ENCODE measurements around the gene PCBP3. TPM values are rescaled to one million over a fixed set of nuclear protein-coding genes. Genes with fewer than 3 reads are reported as not detected.
"Not testable (repeated sequence)": the region's sequence is repeated elsewhere in the genome, so short reads cannot be mapped to it uniquely, and the experiment has no call there.

The PCBP3 gene
- total RNA-seq, 1 donor from 2014 or later, result not detected

GRCh38 chr21:45892916-45893739, 249.6 kb downstream of the PCBP3 start:
- no peak overlapping the region for H3K27ac ChIP-seq (ENCODE audit: low read depth, low read length)
- no peak overlapping the region for H3K9ac ChIP-seq (ENCODE audit: low read depth in 1 of 3, low read length in 3 of 3)
- no peaks in the 10 kb centered on the region for H3K36me3 ChIP-seq (ENCODE audit: control insufficient read depth in 3 of 3, insufficient read depth in 3 of 3, low read length in 3 of 3)
- H3K4me3 ChIP-seq (ENCODE audit: low read length in 3 of 3), result no peak overlapping the region
- H3K27me3 ChIP-seq (ENCODE audit: control insufficient read depth in 3 of 3, insufficient read depth in 3 of 3, low read length in 3 of 3), result peaks cover 19 to 64% (median 44%) of the 10 kb centered on the region in 3 donors
- no peaks in the 10 kb centered on the region for H3K9me3 ChIP-seq (ENCODE audit: control insufficient read depth in 3 of 3, low read length in 3 of 3)
- H3K4me1 ChIP-seq (ENCODE audit: control insufficient read depth in 3 of 3, insufficient read depth in 3 of 3, low read length in 3 of 3), result peaks cover 3 to 9% (median 8%) of the 10 kb centered on the region in 3 donors

GRCh38 chr21:45893740-45894449, 250.4 kb downstream of the PCBP3 start:
- H3K4me3 ChIP-seq (ENCODE audit: low read length in 3 of 3), result no peak overlapping the region
- peaks cover 3 to 9% (median 8%) of the 10 kb centered on the region in 3 donors for H3K4me1 ChIP-seq (ENCODE audit: control insufficient read depth in 3 of 3, insufficient read depth in 3 of 3, low read length in 3 of 3)

DNA sequence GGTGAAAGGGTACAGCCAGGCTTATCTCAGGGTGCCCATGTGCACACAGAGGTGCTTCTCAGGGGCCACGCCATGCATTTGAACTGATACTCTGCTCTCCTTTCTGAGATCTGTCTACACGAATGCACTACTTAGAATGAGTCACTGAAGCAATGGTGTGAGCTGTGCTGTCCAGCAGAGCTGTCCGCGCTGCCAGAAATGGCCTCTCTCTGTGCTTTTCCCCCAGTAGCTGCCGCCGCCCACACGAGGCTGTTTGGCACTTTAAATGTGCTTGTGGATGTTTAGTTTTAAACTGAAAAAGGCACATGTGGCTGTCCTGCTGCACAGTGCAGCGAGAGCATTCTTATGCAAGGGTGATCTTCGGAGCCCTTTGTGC, 250.9 kb downstream of the PCBP3 start:
- no peak overlapping the region for H3K4me3 ChIP-seq (ENCODE audit: low read length in 3 of 3)
- H3K27ac ChIP-seq (ENCODE audit: low read depth, low read length), result no peak overlapping the region
- peaks cover 3 to 8% (median 8%) of the 10 kb centered on the region in 3 donors for H3K4me1 ChIP-seq (ENCODE audit: control insufficient read depth in 3 of 3, insufficient read depth in 3 of 3, low read length in 3 of 3)
- no peaks in the 10 kb centered on the region for H3K36me3 ChIP-seq (ENCODE audit: control insufficient read depth in 3 of 3, insufficient read depth in 3 of 3, low read length in 3 of 3)
- H3K9ac ChIP-seq (ENCODE audit: low read depth in 1 of 3, low read length in 3 of 3), result no peak overlapping the region
- peaks cover 21 to 53% (median 39%) of the 10 kb centered on the region in 3 donors for H3K27me3 ChIP-seq (ENCODE audit: control insufficient read depth in 3 of 3, insufficient read depth in 3 of 3, low read length in 3 of 3)
- H3K9me3 ChIP-seq (ENCODE audit: control insufficient read depth in 3 of 3, low read length in 3 of 3), result no peaks in the 10 kb centered on the region

More at GRCh38 chr21:45893740-45894449, 250.4 kb downstream of the PCBP3 start:
- peaks cover 21 to 58% (median 40%) of the 10 kb centered on the region in 3 donors for H3K27me3 ChIP-seq (ENCODE audit: control insufficient read depth in 3 of 3, insufficient read depth in 3 of 3, low read length in 3 of 3)
- no peaks in the 10 kb centered on the region for H3K9me3 ChIP-seq (ENCODE audit: control insufficient read depth in 3 of 3, low read length in 3 of 3)
- H3K36me3 ChIP-seq (ENCODE audit: control insufficient read depth in 3 of 3, insufficient read depth in 3 of 3, low read length in 3 of 3), result no peaks in the 10 kb centered on the region
- H3K9ac ChIP-seq (ENCODE audit: low read depth in 1 of 3, low read length in 3 of 3), result peak overlapping the region in 1 of 3 donors; percentile 16
- H3K27ac ChIP-seq (ENCODE audit: low read depth, low read length), result no peak overlapping the region

GRCh38 chr21:45894906-45895777, 251.6 kb downstream of the PCBP3 start:
- Histone ChIP-seq H3K4me3 (ENCODE audit: low read length in 3 of 3) (no peak overlapping the region), H3K27ac (ENCODE audit: low read depth, low read length) (no peak overlapping the region), H3K36me3 (ENCODE audit: control insufficient read depth in 3 of 3, insufficient read depth in 3 of 3, low read length in 3 of 3) (no peaks in the 10 kb centered on the region), H3K27me3 (ENCODE audit: control insufficient read depth in 3 of 3, insufficient read depth in 3 of 3, low read length in 3 of 3) (peaks cover 14 to 46% (median 42%) of the 10 kb centered on the region in 3 donors), H3K4me1 (ENCODE audit: control insufficient read depth in 3 of 3, insufficient read depth in 3 of 3, low read length in 3 of 3) (peaks cover 0 to 8% (median 7%) of the 10 kb centered on the region in 3 donors), H3K9ac (ENCODE audit: low read depth in 1 of 3, low read length in 3 of 3) (no peak overlapping the region), H3K9me3 (ENCODE audit: control insufficient read depth in 3 of 3, low read length in 3 of 3) (no peaks in the 10 kb centered on the region)

DNA sequence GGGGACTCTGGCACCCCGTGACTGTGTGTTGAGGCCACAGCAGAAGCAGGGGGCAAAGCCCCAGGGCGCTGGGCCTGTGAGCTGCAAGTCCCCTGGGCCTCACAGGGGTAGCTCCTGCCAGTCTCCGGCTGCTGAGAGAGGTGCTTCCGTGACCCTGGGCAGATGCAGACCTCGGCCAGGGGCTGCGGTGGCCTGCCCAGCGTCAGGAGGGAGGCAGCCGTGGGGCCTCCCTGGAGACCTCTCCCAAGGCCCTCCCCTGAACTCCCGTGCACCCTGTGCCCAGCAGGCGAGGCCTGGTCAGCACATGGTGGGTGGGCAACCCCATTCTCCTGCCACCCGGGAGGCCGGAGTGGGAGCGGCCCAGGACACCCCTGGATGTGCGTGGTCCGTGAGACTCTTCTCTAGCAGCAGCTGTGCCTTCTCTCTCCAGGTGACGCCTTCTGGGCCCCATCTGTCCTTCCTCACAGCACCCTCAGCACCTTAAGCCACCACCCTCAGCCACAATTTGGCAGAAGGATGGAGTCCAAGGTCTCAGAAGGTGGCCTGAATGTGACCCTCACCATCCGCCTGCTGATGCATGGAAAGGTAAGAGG, 252.3 kb downstream of the PCBP3 start:
- peaks cover 0 to 8% (median 7%) of the 10 kb centered on the region in 3 donors for H3K4me1 ChIP-seq (ENCODE audit: control insufficient read depth in 3 of 3, insufficient read depth in 3 of 3, low read length in 3 of 3)
- H3K27ac ChIP-seq (ENCODE audit: low read depth, low read length), result no peak overlapping the region
- no peaks in the 10 kb centered on the region for H3K9me3 ChIP-seq (ENCODE audit: control insufficient read depth in 3 of 3, low read length in 3 of 3)
- no peak overlapping the region for H3K9ac ChIP-seq (ENCODE audit: low read depth in 1 of 3, low read length in 3 of 3)
- H3K27me3 ChIP-seq (ENCODE audit: control insufficient read depth in 3 of 3, insufficient read depth in 3 of 3, low read length in 3 of 3), result peaks cover 13 to 44% (median 43%) of the 10 kb centered on the region in 3 donors
- H3K36me3 ChIP-seq (ENCODE audit: control insufficient read depth in 3 of 3, insufficient read depth in 3 of 3, low read length in 3 of 3), result no peaks in the 10 kb centered on the region
- H3K4me3 ChIP-seq (ENCODE audit: low read length in 3 of 3), result no peak overlapping the region

DNA sequence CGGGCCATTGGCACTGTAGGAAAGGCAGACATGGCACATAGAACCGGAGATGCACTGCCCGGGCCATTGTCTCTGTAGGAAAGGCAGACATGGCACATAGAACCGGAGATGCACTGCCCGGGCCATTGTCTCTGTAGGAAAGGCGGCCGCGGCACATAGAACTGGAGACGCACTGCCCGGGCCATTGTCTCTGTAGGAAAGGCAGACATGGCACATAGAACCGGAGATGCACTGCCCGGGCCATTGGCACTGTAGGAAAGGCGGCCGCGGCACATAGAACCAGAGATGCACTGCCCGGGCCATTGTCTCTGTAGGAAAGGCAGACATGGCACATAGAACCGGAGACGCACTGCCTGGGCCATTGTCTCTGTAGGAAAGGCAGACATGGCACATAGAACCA, 252.9 kb downstream of the PCBP3 start:
- H3K9ac ChIP-seq (ENCODE audit: low read depth in 1 of 3, low read length in 3 of 3); H3K9me3 ChIP-seq (ENCODE audit: control insufficient read depth in 3 of 3, low read length in 3 of 3); H3K4me3 ChIP-seq (ENCODE audit: low read length in 3 of 3); H3K36me3 ChIP-seq (ENCODE audit: control insufficient read depth in 3 of 3, insufficient read depth in 3 of 3, low read length in 3 of 3); H3K4me1 ChIP-seq (ENCODE audit: control insufficient read depth in 3 of 3, insufficient read depth in 3 of 3, low read length in 3 of 3); H3K27ac ChIP-seq (ENCODE audit: low read depth, low read length): not testable (repeated sequence)
- peaks cover 13 to 42% (median 40%) of the 10 kb centered on the region in 3 donors for H3K27me3 ChIP-seq (ENCODE audit: control insufficient read depth in 3 of 3, insufficient read depth in 3 of 3, low read length in 3 of 3)

DNA sequence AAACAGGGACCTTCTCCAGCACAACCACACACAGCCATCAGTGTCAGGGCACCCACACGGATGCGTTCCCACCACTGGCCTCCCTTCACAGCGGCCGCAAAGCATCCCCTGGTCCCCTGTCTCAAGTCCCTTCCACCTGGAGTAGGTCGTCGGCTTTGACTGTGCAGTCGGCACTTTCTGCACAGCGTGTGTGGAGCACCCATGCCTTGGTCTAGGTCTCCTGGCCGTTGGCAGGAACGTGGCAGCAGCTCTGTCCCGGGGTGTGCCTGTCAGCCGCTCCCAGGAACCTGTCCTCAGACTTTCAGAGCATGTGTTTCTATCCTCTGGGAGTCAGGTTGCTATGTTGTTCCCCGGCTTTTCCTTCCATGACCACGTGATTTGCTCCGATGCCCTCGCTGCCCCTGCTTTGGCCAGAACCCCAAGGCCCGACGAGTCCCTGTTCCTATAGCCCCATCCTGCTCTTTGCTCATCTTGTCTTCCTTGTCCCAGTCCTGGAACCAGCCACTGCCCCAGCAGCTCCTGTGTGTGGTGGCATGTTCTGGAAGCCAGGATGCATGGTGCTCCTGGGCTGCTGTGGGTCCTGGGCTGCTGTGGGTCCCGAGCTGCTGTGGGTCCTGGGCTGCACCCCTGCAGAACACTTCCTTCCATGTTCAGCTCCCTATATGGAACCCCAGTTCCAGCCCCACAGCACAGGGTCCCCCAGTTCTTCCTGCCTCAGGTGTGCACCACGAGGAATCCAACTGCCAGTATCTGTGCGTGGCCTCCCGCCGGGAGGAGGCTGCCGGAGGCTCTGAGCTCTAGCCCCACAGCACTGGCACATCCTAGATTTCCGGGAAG, 253.9 kb downstream of the PCBP3 start:
- Histone ChIP-seq H3K9me3 (ENCODE audit: control insufficient read depth in 3 of 3, low read length in 3 of 3) (no peaks in the 10 kb centered on the region), H3K27ac (ENCODE audit: low read depth, low read length) (no peak overlapping the region), H3K9ac (ENCODE audit: low read depth in 1 of 3, low read length in 3 of 3) (no peak overlapping the region), H3K27me3 (ENCODE audit: control insufficient read depth in 3 of 3, insufficient read depth in 3 of 3, low read length in 3 of 3) (peaks cover 11 to 38% (median 35%) of the 10 kb centered on the region in 3 donors), H3K4me3 (ENCODE audit: low read length in 3 of 3) (no peak overlapping the region), H3K4me1 (ENCODE audit: control insufficient read depth in 3 of 3, insufficient read depth in 3 of 3, low read length in 3 of 3) (peaks cover 0 to 8% (median 7%) of the 10 kb centered on the region in 3 donors), H3K36me3 (ENCODE audit: control insufficient read depth in 3 of 3, insufficient read depth in 3 of 3, low read length in 3 of 3) (no peaks in the 10 kb centered on the region)

DNA sequence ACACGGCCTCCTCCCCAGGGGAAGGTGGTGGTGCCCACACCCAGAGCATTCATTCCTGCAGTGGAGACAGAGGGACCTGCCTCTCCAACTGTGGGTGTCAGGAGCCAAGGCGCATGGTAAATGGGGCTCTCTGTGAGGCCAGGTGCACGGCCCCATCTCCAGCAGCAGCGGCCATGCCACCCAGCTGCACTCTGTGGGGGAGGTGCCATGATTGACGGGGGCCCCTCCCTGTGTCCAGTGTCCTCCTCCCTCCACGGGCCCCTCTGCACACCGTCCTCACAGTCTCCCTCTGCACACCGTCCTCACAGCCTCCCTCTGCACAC, 254.5 kb downstream of the PCBP3 start:
- peaks cover 11 to 38% (median 29%) of the 10 kb centered on the region in 3 donors for H3K27me3 ChIP-seq (ENCODE audit: control insufficient read depth in 3 of 3, insufficient read depth in 3 of 3, low read length in 3 of 3)
- no peak overlapping the region for H3K9ac ChIP-seq (ENCODE audit: low read depth in 1 of 3, low read length in 3 of 3)
- H3K36me3 ChIP-seq (ENCODE audit: control insufficient read depth in 3 of 3, insufficient read depth in 3 of 3, low read length in 3 of 3), result no peaks in the 10 kb centered on the region
- no peak overlapping the region for H3K27ac ChIP-seq (ENCODE audit: low read depth, low read length)
- no peak overlapping the region for H3K4me3 ChIP-seq (ENCODE audit: low read length in 3 of 3)
- peaks cover 0 to 8% (median 7%) of the 10 kb centered on the region in 3 donors for H3K4me1 ChIP-seq (ENCODE audit: control insufficient read depth in 3 of 3, insufficient read depth in 3 of 3, low read length in 3 of 3)
- no peaks in the 10 kb centered on the region for H3K9me3 ChIP-seq (ENCODE audit: control insufficient read depth in 3 of 3, low read length in 3 of 3)

- Histone ChIP-seq H3K27me3 (ENCODE audit: control insufficient read depth in 3 of 3, insufficient read depth in 3 of 3, low read length in 3 of 3) (peaks cover 11 to 34% (median 26%) of the 10 kb centered on the region in 3 donors), H3K4me1 (ENCODE audit: control insufficient read depth in 3 of 3, insufficient read depth in 3 of 3, low read length in 3 of 3) (peaks cover 0 to 6% (median 4%) of the 10 kb centered on the region in 3 donors), H3K36me3 (ENCODE audit: control insufficient read depth in 3 of 3, insufficient read depth in 3 of 3, low read length in 3 of 3) (no peaks in the 10 kb centered on the region), H3K9me3 (ENCODE audit: control insufficient read depth in 3 of 3, low read length in 3 of 3) (no peaks in the 10 kb centered on the region), H3K9ac (ENCODE audit: low read depth in 1 of 3, low read length in 3 of 3) (no peak overlapping the region), H3K4me3 (ENCODE audit: low read length in 3 of 3) (no peak overlapping the region), H3K27ac (ENCODE audit: low read depth, low read length) (no peak overlapping the region)
These were observed 255.3 kb downstream of the PCBP3 start for GRCh38 chr21:45898781-45899180.

Data from skeletal muscle tissue (tissue), 4 donors.